KMS-11 (cell line): ENCODE data around the gene PPP1R12A.
"Not testable (repeated sequence)": the region's sequence is repeated elsewhere in the genome, so short reads cannot be mapped to it uniquely, and the experiment has no call there.

Source experiments
- H2AFZ ChIP-seq: fragments of 200-600 bp; sonication (generic); 2 replicates; pipeline ENCODE4 v1.6.1; 2016; ENCODE audit warnings: antibody characterized with exemption, mixed run types, low read depth
- H3K27ac ChIP-seq: fragments of 200-600 bp; sonication (generic); 2 replicates; pipeline ENCODE4 v1.6.1; 2016; ENCODE audit warnings: mild to moderate bottlenecking, mixed run types
- H3K27me3 ChIP-seq: fragments of 200-600 bp; sonication (generic); 2 replicates; pipeline ENCODE4 v1.6.1; 2017; ENCODE audit warnings: mild to moderate bottlenecking, low read depth, mixed run types, moderate library complexity; ENCODE audit not compliant: insufficient read depth
- H3K36me3 ChIP-seq: fragments of 200-600 bp; sonication (generic); 2 replicates; pipeline ENCODE4 v1.6.1; 2017; ENCODE audit warnings: mild to moderate bottlenecking, mixed run types; ENCODE audit not compliant: insufficient read depth
- H3K4me1 ChIP-seq: fragments of 200-600 bp; sonication (generic); 2 replicates; pipeline ENCODE4 v1.6.1; 2016; ENCODE audit warnings: mild to moderate bottlenecking, low read depth, mixed run types; ENCODE audit not compliant: poor library complexity, severe bottlenecking
- H3K4me2 ChIP-seq: fragments of 200-600 bp; sonication (generic); 2 replicates; pipeline ENCODE4 v1.7.0; 2016; ENCODE audit warnings: mild to moderate bottlenecking, mixed run types
- H3K4me3 ChIP-seq: fragments of 200-600 bp; sonication (generic); IDR thresholded peaks from 2 replicates; pipeline ENCODE4 v1.6.1; 2017; ENCODE audit warnings: low read depth, low read length, mixed read lengths; ENCODE audit not compliant: insufficient read depth
- H3K79me2 ChIP-seq: fragments of 200-600 bp; sonication (generic); 2 replicates; pipeline ENCODE4 v1.6.1; 2016; ENCODE audit warnings: low read depth, mixed run types; ENCODE audit not compliant: insufficient read depth
- H3K9ac ChIP-seq: fragments of 200-600 bp; sonication (generic); 2 replicates; pipeline ENCODE4 v1.6.1; 2016; ENCODE audit warnings: mild to moderate bottlenecking, mixed run types
- H4K20me1 ChIP-seq: fragments of 200-600 bp; sonication (generic); 2 replicates; pipeline ENCODE4 v1.6.1; 2016; ENCODE audit warnings: mild to moderate bottlenecking, mixed run types; ENCODE audit not compliant: insufficient read depth
- CTCF ChIP-seq: fragments of 200-600 bp; sonication (generic); conservative IDR thresholded peaks from 2 replicates; pipeline ENCODE4 v1.6.1; 2017; ENCODE audit warnings: low read depth, mild to moderate bottlenecking, antibody characterized with exemption, low read length, moderate library complexity, mixed read lengths

Gene PPP1R12A

GRCh38 chr12:79954037-79954610 is 19.2 kb upstream of the PPP1R12A start:
- no peak overlapping the region for H2AFZ ChIP-seq
- no peaks in the 10 kb centered on the region for H3K36me3 ChIP-seq
- no peaks in the 10 kb centered on the region for H3K4me1 ChIP-seq
- H4K20me1 ChIP-seq, result no peaks in the 10 kb centered on the region
- no peak overlapping the region for H3K4me2 ChIP-seq
- H3K4me3 ChIP-seq, result no peak overlapping the region
- H3K27ac ChIP-seq, result no peak overlapping the region
- H3K9ac ChIP-seq, result no peak overlapping the region
- no peaks in the 10 kb centered on the region for H3K79me2 ChIP-seq
- no peak for TF ChIP-seq CTCF
- H3K27me3 ChIP-seq, result no peaks in the 10 kb centered on the region

- no peaks in the 10 kb centered on the region for H3K4me1 ChIP-seq
- H4K20me1 ChIP-seq, result no peaks in the 10 kb centered on the region
- no peak overlapping the region for H3K9ac ChIP-seq
- no peak for TF ChIP-seq CTCF
- no peak overlapping the region for H2AFZ ChIP-seq
- no peak overlapping the region for H3K4me2 ChIP-seq
- no peaks in the 10 kb centered on the region for H3K79me2 ChIP-seq
- no peak overlapping the region for H3K4me3 ChIP-seq
- H3K36me3 ChIP-seq, result no peaks in the 10 kb centered on the region
- no peak overlapping the region for H3K27ac ChIP-seq
- no peaks in the 10 kb centered on the region for H3K27me3 ChIP-seq
Observed at GRCh38 chr12:79949098-79949497, 14.2 kb upstream of the PPP1R12A start.

GRCh38 chr12:79945433-79945832 is 10.5 kb upstream of the PPP1R12A start:
- Histone ChIP-seq H3K27ac (no peak overlapping the region), H3K27me3 (no peaks in the 10 kb centered on the region), H3K4me2 (no peak overlapping the region), H3K79me2 (no peaks in the 10 kb centered on the region), H2AFZ (no peak overlapping the region), H3K4me1 (no peaks in the 10 kb centered on the region), H4K20me1 (no peaks in the 10 kb centered on the region), H3K36me3 (no peaks in the 10 kb centered on the region), H3K4me3 (no peak overlapping the region), H3K9ac (no peak overlapping the region)
- TF ChIP-seq CTCF, result no peak

- TF ChIP-seq CTCF, result no peak
- Histone ChIP-seq H2AFZ (no peak overlapping the region), H3K4me1 (peaks cover 4% of the 10 kb centered on the region), H3K9ac (no peak overlapping the region), H3K36me3 (no peaks in the 10 kb centered on the region), H4K20me1 (no peaks in the 10 kb centered on the region), H3K4me2 (no peak overlapping the region), H3K27me3 (no peaks in the 10 kb centered on the region), H3K4me3 (no peak overlapping the region), H3K27ac (no peak overlapping the region), H3K79me2 (no peaks in the 10 kb centered on the region)
Observed at GRCh38 chr12:79944565-79944964, 9.7 kb upstream of the PPP1R12A start.

GRCh38 chr12:79942846-79943245 is 7.9 kb upstream of the PPP1R12A start:
- not testable (repeated sequence) for H3K4me3 ChIP-seq, H4K20me1 ChIP-seq, H3K27ac ChIP-seq, H2AFZ ChIP-seq, H3K36me3 ChIP-seq, H3K79me2 ChIP-seq, H3K9ac ChIP-seq, H3K4me2 ChIP-seq, H3K27me3 ChIP-seq
- peaks cover 14% of the 10 kb centered on the region for H3K4me1 ChIP-seq
